KOPT-K1 (cell line): Measurements from ENCODE around the gene FNBP1.
"Not testable (repeated sequence)": the region's sequence is repeated elsewhere in the genome, so short reads cannot be mapped to it uniquely, and the experiment has no call there.

ENCODE experiments used
- H3K27ac ChIP-seq: fragments of 200-600 bp; sonication (generic); 2 replicates; pipeline ENCODE4 v1.5.1; 2016; ENCODE audit warnings: antibody characterized with exemption, mild to moderate bottlenecking, low read depth, low read length; ENCODE audit not compliant: poor library complexity, severe bottlenecking
- H3K36me3 ChIP-seq: fragments of 200-600 bp; sonication (generic); 2 replicates; pipeline ENCODE4 v1.5.1; 2017; ENCODE audit warnings: antibody characterized with exemption, mild to moderate bottlenecking, low read length, moderate library complexity; ENCODE audit not compliant: insufficient read depth
- H3K9me3 ChIP-seq: fragments of 200-600 bp; sonication (generic); 2 replicates; pipeline ENCODE4 v1.5.1; 2017; ENCODE audit warnings: antibody characterized with exemption, low read length, mild to moderate bottlenecking; ENCODE audit not compliant: insufficient read depth, poor library complexity, severe bottlenecking

Gene FNBP1

DNA sequence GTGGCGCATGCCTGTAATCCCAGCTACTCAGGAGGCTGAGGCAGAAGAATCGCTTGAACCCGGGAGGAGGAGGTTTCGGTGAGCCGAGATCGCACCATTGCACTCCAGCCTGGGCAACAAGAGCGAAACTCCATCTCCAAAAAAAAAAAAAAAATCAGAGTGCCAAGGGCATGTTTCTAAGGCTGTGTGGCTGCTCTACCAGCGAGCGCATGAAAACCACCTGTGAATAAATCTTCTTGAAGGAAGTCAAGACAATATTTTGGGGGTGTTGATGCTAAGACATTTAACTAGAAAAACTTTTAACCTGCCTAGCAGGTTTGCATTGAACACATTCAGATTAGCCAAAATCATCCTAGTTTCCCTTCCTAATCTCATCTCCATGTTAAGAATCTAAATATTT, 62.8 kb downstream of the FNBP1 start:
- peaks cover 69% of the 10 kb centered on the region for H3K36me3 ChIP-seq
- not testable (repeated sequence) for H3K9me3 ChIP-seq, H3K27ac ChIP-seq

DNA sequence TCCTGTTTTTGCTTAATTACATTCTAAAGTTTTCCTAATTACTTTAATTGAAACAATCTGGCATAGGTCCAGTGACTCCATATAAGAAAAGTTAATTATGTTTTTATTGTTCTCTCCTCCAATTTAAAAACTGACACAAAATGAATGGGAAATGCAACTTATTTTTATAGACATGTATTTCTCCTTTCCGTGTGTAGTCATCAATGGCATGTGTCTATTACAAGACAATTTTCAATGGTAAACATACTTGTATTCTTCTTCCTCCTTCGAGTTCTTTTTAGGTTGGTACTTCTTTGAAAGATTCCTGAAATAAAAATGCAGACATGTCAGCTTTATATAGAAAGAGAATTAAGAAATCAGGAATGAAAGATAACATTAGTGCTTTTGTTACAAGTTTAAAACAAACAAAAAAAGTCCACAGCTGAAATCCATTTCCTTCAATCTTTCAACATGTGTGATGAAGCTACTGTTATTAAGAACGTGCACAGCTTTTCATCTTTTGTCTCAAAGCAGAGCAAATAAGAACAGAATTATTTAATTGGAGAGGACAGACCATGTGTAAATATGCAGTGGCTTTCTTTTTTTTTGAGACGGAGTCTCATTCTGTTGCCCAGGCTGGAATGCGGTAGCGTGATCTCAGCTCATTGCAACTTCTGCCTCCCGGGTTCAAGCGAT, 63.8 kb downstream of the FNBP1 start:
- peaks cover 70% of the 10 kb centered on the region for H3K36me3 ChIP-seq
- no peaks in the 10 kb centered on the region for H3K9me3 ChIP-seq
- no peak overlapping the region for H3K27ac ChIP-seq

DNA sequence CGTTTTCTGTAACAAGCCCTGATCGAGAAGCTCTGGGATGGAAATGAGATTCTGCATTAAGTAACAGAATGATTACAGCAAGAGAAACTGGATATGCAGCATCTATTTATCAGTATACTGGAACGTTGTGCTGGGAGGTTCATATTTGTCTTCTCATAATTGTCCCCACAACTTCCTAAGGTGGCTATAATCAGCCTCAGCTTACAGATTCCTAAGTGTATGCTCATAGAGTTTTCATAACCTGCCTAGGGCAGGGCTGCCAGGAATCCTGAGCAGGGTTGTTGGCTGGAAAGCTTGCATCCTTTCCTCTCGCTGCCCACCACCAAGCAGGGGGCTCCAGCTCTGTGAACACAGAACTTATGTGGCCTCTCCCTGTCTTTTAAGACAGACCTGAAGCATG, 70.2 kb downstream of the FNBP1 start:
- no peaks in the 10 kb centered on the region for H3K9me3 ChIP-seq
- no peak overlapping the region for H3K27ac ChIP-seq
- peaks cover 88% of the 10 kb centered on the region for H3K36me3 ChIP-seq

DNA sequence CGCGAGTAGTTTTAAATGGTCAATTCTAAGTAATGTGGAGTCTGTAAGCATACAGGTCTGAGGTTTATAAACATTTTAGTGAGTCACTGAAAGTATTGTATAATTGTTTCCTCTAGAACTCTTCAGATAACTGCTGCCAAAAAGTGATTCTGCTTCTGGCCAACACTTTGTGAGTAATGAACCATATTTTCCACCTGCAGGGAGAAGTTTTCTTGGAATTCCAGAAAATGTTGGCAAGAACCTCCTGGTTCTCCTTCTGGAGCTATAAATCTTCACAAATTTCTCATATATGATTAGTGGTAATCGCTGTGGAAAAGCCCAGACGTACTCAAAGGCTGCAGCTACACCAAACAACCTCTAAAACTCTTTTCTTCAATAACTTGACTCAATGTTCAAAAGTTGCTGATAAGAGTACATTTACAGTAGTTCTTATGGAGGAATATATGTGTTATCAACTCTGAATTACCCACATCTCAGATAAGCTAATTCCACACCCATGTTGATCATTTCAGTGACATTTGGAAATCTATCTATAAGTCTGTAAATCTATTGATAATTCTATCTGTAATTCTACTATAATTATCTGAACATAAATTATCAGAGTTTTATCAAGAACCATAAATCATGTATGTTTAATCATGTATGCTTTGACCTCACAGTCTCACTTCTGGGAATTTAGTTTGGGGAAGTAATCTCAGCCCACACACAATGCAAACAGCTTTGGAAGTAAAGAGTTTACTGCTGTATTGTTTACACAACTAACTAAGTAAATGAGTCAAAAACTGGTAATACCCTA, 74.1 kb downstream of the FNBP1 start:
- no peak overlapping the region for H3K27ac ChIP-seq
- peaks cover 81% of the 10 kb centered on the region for H3K36me3 ChIP-seq
- no peaks in the 10 kb centered on the region for H3K9me3 ChIP-seq

DNA sequence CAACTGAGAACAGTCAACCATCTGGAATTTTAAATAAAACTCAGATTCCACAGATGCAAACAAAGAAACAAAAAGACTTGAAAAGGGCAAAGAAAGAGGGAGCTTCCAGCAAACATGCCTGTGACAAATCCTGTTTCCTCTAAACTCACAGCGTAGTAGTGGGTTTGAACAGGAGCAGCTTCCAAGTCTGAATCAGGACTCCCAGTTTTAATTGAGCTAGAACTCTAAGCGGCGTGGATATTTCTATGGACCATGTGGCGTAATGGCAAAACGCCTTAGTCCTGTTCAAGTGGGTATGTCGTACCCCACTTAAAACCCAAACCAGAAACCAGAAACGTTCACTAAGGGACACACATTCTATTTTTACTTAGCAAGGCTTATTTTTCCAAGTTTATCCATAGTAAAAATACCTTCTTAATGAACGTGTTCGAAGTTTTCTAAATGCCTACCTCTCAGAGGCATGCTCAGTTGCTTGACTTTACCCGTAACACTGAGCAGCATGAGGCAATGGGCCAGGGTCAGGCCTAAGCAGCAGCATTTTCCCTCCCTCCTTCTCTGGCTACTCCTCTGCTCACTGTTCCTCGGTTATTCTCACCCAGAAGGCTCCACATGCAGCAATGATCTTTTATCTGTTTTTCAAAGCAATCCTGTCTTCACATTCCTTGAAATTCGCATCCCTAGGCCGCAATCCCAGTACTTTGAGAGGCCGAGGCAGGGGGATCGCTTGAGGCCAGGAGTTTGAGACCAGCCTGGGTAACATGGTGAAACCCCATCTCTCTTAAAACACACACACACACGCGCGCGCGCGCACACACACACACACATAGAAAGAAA, 77.9 kb downstream of the FNBP1 start:
- peaks cover 69% of the 10 kb centered on the region for H3K36me3 ChIP-seq
- H3K27ac ChIP-seq = peak overlapping the region; percentile 96

DNA sequence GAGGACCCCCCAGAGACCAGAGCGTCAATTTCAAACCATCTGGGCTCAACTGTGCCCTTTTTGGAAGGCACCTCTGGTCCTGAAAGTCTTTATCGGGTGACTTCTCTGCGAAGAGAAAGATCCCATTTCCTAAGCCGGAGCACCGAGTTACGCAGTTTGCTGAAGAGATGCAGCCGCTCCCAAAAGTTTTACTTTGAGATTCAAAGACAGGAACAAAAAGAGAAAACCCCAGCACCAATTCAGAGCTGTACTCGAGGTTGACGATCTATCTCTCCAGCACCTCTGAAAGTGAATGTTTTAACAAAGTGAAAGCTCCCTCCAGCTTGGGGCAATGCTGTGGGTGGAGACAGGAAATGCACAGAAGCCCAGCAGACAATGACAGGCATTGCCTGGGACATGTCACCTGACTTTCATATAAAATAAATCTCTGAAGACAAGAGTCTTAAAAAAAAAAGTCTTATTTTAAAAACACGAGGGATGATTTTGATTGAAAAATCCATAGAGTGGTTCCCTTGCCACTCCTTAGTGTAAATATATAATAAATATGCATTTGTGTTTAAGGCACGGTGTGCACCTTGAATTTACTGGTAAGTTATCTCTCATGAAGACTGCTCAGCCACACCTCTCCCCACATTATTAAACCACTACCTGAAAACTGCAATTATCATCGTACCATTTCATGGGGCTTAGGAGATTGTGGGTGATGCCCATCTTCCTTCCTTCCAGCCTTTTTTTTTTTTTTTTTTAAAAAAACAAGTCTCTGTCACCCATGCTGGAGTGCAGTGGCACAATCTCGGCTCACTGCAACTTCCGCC, 79.9 kb downstream of the FNBP1 start:
- Histone ChIP-seq H3K36me3 (peaks cover 73% of the 10 kb centered on the region), H3K9me3 (no peaks in the 10 kb centered on the region), H3K27ac (peak overlapping the region; percentile 96)

More for the DNA sequence above, 77.9 kb downstream of the FNBP1 start:
- H3K9me3 ChIP-seq = no peaks in the 10 kb centered on the region

DNA sequence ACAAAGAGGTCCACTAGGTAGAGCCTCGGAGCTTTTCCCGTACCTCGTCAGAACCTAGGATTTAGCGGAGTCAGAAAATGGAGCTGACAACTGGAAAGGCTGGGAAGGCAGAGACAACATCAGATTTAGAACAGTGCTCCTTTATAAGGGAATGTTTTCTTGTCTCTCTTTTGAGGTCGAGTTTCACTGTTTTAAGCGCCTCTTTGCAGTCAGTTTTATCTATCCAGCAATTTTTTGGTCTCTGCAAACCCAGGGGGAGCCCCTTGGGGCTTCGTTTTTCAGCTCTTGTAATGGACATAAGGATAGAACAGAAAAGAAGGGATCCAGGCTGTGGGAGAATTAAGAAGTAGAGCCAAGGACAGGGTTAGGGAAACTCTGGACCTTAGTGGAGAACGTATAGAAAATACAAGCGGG, 80.5 kb downstream of the FNBP1 start:
- peaks cover 73% of the 10 kb centered on the region for H3K36me3 ChIP-seq
- H3K27ac ChIP-seq = peak overlapping the region; percentile 96
- no peaks in the 10 kb centered on the region for H3K9me3 ChIP-seq

DNA sequence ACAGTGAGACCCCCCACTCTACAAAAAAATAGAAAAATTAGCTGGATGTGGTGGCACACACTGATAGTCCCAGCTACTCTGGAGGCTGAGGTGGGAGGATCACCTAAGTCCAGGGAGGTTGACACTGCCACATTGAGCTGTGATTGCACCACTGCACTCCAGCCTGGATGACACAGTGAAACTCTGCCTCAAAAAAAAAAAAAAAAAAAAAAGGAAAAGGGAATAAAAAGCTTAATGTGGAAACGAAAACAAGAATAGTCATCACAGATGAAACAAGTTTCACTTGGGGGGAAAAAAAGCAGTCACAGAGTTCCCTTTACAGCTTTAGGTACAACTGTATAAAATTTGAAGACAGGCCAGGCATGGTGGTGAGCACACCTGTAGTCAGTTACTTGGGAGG, 84.2 kb downstream of the FNBP1 start:
- Histone ChIP-seq H3K27ac (no peak overlapping the region), H3K36me3 (peaks cover 76% of the 10 kb centered on the region), H3K9me3 (no peaks in the 10 kb centered on the region)

DNA sequence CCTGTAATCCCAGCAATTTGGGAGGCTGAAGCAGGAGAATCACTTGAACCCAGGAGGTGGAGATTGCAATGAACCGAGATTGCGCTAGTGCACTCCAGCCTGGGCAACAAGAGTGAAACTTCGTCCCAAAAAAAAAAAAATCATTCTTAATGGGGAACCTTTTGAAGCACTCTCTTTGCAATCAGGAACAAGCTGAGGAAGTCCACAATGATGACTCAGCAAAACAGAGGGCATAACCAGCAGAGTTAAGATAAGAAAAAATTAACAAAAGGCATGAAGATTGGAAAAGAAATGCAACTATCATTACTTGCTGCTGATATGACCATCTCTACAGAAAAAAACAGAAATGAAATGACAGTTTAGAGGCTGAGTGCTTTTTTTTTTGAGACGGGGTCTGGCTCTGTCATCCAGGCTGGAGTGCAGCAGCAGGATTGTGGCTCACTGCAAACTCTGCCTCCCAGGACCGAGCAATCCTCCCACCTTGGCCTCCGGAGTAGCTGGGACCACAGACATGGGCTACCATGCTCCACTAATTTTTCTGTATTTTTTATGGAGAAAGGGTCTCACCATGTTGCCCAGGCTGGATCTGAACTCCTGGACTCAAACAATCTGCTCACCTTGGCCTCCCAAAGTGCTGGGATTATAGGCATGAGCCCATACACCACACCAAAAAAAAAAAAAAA, 88.0 kb downstream of the FNBP1 start:
- H3K9me3 ChIP-seq = no peaks in the 10 kb centered on the region
- H3K36me3 ChIP-seq = peaks cover 91% of the 10 kb centered on the region
- no peak overlapping the region for H3K27ac ChIP-seq

DNA sequence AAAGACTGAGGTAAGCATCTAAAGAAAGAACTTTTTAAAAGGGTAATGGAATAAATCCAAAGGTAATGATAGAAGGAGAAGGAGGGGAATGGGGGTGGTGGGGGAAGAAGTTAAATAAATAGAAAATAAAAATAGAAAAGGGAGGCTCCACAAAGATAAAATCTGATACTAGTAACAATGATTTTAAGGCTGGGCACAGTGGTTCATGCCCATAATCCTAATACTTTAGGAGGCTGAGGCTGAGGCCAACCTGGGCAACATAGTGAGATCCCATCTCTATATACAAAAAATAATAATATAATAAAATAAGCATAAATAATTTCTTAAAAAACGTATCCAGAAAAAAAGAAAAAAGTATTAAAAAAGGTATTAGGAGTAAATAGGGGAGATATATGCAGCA, 89.3 kb downstream of the FNBP1 start:
- peaks cover 92% of the 10 kb centered on the region for H3K36me3 ChIP-seq
- no peaks in the 10 kb centered on the region for H3K9me3 ChIP-seq
- no peak overlapping the region for H3K27ac ChIP-seq

DNA sequence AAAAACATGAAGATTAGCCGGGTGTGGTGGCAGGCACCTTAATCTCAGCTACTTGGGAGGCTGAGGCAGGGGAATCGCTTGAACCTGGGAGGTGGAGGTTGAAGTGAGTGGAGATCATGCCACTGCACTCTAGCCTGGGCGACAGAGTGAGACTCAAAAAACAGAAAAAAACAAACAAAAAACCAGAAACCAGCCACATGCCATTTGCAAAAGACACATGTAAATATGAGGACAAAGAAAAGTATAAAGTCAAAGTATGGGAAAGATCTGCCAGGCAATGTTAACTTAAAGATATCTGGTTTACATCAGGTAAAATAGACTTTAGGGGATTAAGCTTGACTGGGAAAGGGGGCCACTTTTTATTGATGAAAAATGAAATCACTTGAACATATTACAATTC, 90.7 kb downstream of the FNBP1 start:
- Histone ChIP-seq H3K36me3 (peaks cover 90% of the 10 kb centered on the region), H3K9me3 (no peaks in the 10 kb centered on the region), H3K27ac (no peak overlapping the region)

DNA sequence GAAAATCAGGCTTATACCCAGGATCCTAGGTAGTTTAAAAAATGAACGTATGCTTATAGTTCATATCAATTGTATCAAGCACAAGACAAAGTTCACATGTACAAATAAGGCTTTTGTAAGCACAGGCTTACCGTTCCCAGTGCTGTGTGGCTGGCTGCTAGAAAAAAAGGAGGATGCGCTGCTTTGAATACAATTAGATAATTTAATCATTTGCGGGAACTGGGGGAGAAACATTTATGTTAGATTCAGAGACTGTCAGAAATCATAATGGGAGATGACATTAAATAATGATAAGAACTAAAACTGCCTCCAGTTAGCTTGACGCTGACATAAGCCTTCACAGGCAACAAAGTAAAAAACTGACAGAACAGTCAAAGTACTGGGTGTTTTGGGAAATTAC, 93.2 kb downstream of the FNBP1 start:
- Histone ChIP-seq H3K27ac (peak overlapping the region; percentile 22), H3K9me3 (no peaks in the 10 kb centered on the region), H3K36me3 (peaks cover 75% of the 10 kb centered on the region)

DNA sequence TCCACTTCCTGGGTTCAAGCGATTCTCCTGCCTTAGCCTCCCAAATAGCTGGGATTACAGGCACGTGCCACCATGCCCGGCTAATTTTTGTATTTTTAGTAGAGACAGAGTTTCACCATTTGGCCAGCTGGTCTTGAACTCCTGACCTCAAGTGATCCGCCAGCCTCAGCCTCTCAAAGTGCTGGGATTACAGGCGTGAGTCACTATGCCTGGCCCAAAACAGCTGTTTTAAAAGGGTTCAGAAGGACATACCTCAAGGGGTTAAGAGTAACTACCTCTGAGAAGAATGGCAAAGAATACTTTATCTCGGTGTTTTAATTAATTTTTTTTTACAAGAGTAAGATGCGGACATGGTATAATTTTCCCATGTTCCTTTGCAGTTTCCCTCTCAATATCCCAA, 94.4 kb downstream of the FNBP1 start:
- not testable (repeated sequence) for H3K9me3 ChIP-seq, H3K27ac ChIP-seq
- H3K36me3 ChIP-seq = peaks cover 77% of the 10 kb centered on the region
